ENCODE results near the gene GNAS.

Gene GNAS

DNA sequence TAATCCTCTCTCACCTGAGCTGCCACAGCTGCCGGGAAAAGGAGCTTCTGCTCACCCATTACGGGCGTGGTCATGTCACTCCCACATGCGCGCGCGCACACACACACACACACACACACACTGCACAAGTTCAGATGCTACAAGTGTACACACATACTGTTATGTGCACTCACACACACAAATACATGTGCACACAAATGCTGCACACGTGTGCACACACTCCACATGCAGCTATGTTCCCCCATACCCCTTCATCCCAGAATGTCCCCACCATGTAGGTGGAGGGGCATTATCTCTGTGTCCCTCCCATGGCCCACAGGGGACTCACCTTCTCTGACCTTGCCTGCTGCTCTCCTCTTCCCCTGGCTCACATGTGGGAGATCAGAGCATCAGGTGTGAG lies 39.1 kb upstream of the GNAS start:
- TF ChIP-seq, protein P1, sequence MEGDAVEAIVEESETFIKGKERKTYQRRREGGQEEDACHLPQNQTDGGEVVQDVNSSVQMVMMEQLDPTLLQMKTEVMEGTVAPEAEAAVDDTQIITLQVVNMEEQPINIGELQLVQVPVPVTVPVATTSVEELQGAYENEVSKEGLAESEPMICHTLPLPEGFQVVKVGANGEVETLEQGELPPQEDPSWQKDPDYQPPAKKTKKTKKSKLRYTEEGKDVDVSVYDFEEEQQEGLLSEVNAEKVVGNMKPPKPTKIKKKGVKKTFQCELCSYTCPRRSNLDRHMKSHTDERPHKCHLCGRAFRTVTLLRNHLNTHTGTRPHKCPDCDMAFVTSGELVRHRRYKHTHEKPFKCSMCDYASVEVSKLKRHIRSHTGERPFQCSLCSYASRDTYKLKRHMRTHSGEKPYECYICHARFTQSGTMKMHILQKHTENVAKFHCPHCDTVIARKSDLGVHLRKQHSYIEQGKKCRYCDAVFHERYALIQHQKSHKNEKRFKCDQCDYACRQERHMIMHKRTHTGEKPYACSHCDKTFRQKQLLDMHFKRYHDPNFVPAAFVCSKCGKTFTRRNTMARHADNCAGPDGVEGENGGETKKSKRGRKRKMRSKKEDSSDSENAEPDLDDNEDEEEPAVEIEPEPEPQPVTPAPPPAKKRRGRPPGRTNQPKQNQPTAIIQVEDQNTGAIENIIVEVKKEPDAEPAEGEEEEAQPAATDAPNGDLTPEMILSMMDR (IDR thresholded peaks at IDR 0.05), result no peak

DNA sequence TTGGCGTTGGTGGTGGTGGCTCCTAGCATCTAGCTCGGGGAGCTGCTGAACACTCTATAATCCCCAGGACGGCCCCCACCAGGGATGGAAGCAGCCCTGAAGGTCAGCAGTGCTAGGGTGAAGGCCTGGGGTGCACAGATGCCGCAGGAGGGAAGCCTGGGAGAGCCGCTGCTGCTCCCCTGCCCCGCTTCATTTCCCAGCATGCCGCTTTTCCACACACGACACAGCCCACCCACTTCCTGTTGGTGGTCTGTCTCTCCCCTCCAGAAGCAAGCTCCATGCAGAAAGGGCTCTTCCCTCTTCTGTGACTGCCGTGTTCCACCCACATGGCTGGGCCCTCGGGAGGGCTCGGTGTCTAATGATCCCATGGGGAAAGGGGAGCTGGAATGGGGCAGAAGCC lies 37.1 kb upstream of the GNAS start:
- TF ChIP-seq, protein P1 (IDR thresholded peaks at IDR 0.05), result no peak

DNA sequence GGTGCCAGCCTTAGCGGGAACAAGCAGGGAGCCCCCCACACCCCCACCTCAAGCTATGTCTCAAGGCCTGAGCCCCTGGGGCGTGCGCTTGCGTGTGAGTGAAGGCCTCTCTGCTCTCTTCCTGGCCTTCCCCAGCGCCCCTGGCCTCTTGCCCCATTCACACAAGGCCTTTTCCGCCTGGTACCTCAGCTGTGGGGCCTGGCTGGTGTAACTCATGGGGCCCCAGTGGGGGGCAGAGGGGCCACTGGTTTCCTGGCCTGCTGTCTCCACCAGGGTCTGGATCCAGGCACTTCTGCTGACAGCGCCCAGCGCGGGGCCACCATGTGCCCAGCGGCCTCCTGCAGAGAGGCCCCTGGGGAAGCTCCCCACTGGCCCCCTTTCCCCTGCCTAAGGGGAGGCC lies 36.5 kb upstream of the GNAS start:
- TF ChIP-seq, protein P1 (IDR thresholded peaks at IDR 0.05), result no peak

DNA sequence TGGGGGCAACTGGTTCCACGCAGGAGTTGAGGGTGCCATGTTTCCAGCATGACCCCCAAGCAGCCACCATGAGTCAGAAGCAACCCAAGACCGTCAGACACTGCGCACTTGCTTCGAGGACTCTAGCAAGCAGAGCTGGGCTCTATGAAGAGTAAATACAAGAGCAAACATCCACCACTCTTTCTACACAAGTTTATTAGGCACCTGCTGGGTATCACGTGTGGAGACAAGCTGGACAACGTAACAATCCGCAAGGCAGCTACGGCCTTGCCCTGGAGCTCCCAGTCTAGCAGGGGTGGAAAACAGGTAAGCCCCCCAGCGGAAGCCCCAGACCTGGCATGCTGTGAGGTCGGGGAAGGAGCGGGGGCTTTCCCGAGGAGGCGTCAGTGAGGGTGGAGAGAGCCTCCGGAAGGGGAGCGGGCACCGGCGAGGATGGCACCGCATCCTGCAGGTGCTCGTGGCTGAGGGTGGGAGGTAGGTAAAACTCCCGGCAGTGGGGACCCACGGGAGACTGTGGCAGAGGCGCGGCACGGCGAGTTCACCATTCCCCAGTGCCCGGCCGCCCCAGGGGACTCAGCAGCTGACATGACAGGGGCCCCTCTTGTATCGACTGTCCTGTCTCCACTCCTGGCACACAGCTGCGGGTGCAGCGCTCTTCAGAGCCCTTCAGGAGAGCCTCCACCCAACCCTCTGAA lies 35.4 kb upstream of the GNAS start:
- TF ChIP-seq, protein P1 (IDR thresholded peaks at IDR 0.05), result no peak

DNA sequence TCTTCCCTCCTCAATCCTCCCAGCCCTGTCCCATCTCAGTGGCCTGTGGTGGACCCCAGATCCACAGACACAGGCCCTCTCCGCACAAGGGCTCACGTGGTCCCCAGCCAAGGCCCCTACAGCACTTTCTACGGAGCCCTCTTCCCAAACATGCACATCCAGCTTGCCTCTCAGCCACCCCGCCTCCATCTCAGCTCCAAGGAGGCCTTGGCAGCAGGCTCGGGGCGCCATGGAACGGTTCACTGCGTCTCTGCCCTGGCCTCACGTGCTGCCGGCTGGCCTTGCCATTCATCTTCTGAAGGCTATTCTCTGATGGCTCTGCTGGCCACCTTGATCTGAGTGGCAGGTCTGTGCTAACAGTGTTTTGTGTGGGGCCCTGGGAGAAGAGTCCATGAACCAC lies 34.8 kb upstream of the GNAS start:
- TF ChIP-seq, protein P1 (IDR thresholded peaks at IDR 0.05), result no peak

DNA sequence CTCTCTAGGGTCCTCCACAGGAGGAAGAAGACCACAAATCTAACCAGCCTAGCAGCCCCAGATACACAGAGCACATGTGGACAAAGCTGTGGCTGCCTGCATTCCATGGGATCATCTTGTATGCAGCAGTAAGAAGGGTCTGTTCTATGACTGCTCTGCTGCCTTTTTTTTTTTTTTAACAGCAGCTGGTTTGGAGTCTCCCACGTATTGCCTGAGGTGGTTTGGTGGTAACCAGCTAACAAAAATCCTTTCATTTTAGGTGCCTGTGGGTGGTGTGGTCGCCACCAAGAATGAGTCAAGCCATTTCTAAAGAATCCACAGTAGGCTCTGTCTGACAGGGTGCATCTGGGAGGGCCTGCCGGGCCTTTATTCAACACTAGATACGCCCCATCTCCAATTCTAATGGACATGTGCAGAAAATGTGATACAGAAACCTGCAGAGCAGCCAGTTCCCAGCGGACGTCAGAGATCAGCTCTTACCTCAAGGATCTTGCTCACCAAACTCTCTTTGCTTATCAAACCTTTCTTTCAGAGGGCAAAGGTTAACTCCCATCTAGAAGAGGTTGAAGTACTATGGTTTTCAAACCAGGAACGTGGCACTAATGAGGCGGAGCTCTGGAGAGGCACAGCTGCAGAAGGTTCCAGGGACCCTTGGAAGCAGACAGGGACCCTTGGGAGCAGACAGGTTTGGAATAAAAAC lies 33.8 kb upstream of the GNAS start:
- TF ChIP-seq, protein P1 (IDR thresholded peaks at IDR 0.05), result no peak

DNA sequence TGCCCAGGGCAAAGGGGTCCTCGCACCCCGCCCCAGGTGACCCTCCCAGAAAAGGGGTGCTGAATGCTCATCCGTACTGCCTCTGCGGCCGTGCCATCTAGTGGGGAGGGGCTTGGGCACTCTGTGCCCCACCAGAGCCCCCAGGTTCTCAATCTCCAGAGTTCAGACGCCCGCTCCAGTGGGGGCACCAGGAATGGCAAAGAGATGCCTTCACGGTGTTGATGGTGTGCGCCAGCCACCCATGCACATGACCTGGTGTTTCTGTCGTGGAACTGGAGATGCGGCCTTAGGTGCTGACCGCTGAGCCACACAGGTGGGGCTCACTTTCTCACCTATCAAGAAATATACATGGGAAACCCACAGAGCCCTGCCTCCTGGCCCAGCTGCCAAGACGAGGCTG lies 32.6 kb upstream of the GNAS start:
- TF ChIP-seq, protein P1 (IDR thresholded peaks at IDR 0.05), result no peak

Data from LNCAP (cell line).